GM19455 (cell line): Measurements from ENCODE around the gene NDUFB10.
A peak's percentile ranks its signal among the peaks of the same experiment; 100 is the strongest.
"Not testable (repeated sequence)": the region's sequence is repeated elsewhere in the genome, so short reads cannot be mapped to it uniquely, and the experiment has no call there.

Experiments used
- ATAC-seq: cut with Tn5 transposase; IDR thresholded peaks from one replicate; pipeline ENCODE4 v1.9.1; 2021; ENCODE audit not compliant: unreplicated experiment

The NDUFB10 gene

GRCh38 chr16:1923299-1924034 is 35.9 kb upstream of the NDUFB10 start:
- ATAC-seq = no peak

DNA sequence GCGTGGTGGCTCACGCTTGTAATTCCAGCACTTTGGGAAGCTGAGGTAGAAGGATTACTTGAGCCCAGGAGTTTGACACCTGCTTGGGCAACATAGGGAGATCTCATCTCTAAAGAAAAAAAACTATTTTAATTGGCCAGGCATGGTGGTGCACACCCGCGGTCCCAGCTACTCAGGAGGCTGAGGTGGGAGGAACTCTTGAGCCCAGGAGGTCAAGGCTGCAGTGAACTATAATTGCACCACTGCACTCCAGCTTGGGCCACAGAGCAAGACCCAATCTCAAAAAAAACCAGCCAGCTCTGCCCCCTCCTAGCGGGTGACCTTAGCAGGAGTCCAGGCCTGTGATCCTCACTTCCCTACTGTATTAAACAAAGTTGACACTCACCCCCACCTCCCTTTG is 35.2 kb upstream of the NDUFB10 start:
- no peak for ATAC-seq

DNA sequence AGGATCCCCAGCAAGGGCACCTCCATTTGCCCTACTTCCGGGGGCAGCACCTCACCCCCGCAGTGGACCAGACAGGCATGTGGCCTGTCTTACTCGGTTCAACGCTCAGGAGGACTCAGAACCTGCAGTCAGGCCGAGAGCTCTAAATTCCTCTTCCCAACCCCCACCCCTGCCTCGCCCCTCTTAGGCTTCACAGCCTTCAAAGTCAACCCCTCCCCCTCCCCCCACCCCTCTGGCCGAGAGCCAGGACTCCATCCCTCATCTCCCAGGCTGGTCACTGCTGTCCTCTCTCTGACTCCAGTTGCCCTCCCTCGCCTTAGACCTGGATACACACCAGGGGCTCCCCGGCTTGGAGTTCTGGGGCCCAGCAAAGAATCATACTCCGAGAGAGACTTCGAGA is 33.1 kb upstream of the NDUFB10 start:
- ATAC-seq = no peak

- no peak for ATAC-seq
Observed at GRCh38 chr16:1929105-1929504, 30.2 kb upstream of the NDUFB10 start.

- ATAC-seq = peak; percentile 79
Observed at GRCh38 chr16:1929578-1930337, 29.6 kb upstream of the NDUFB10 start.

- no peak for ATAC-seq
Observed at GRCh38 chr16:1930338-1930720, 29.0 kb upstream of the NDUFB10 start.

GRCh38 chr16:1932050-1933028 is 27.0 kb upstream of the NDUFB10 start:
- no peak for ATAC-seq

DNA sequence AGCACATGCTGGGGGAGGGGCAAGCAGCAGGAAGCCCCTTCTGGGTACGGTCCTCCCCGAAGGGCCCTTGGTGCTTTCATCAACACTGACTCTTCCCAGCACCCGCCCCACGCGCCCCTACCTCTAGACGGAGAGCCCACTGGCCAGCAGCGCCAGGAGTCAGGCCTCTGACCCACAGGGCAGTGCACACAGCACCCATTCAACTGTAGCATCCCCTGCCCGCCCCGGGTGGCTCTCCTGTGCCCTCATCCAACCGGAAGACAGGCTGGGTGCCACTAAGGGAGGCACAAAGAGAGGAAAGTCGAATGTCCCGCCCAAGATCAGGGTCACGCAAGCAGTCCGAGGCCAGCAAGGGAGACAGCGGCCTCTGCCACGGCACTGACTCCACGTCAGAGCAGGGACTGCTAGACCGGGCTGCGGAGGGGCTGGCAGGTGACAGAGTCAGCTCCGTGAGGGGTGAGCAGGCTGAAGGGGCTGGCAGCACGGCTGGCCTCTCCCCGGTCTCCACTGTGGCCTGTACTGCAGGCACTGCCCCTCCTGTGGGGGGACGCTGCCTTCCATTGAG is 26.2 kb upstream of the NDUFB10 start:
- ATAC-seq = no peak

GRCh38 chr16:1936945-1937479 is 22.3 kb upstream of the NDUFB10 start:
- ATAC-seq = no peak

DNA sequence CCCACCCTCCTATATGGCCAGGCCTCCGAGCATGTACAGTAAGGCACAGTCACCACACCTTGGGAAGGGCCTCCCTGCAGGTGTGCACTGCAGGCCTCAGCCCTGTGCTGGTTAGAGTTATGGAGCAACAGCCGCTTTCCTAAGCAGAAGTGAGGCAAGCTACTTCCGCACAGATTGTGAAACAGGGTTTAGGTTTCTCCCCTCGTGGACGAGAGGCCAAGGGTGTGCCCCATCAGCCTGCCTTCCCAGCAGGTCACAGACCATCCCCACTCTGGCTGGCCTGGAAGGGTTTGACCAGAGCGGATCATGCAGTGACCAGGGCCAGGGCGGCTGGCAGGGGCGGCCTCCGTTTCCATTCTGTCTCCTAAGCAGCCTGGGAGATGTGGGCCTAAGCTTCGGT is 21.0 kb upstream of the NDUFB10 start:
- ATAC-seq = no peak

GRCh38 chr16:1938910-1939309 is 20.4 kb upstream of the NDUFB10 start:
- no peak for ATAC-seq

- ATAC-seq = not testable (repeated sequence)
Observed at GRCh38 chr16:1939833-1940232, 19.5 kb upstream of the NDUFB10 start.

- ATAC-seq = no peak
Observed at GRCh38 chr16:1940273-1941161, 18.8 kb upstream of the NDUFB10 start.

DNA sequence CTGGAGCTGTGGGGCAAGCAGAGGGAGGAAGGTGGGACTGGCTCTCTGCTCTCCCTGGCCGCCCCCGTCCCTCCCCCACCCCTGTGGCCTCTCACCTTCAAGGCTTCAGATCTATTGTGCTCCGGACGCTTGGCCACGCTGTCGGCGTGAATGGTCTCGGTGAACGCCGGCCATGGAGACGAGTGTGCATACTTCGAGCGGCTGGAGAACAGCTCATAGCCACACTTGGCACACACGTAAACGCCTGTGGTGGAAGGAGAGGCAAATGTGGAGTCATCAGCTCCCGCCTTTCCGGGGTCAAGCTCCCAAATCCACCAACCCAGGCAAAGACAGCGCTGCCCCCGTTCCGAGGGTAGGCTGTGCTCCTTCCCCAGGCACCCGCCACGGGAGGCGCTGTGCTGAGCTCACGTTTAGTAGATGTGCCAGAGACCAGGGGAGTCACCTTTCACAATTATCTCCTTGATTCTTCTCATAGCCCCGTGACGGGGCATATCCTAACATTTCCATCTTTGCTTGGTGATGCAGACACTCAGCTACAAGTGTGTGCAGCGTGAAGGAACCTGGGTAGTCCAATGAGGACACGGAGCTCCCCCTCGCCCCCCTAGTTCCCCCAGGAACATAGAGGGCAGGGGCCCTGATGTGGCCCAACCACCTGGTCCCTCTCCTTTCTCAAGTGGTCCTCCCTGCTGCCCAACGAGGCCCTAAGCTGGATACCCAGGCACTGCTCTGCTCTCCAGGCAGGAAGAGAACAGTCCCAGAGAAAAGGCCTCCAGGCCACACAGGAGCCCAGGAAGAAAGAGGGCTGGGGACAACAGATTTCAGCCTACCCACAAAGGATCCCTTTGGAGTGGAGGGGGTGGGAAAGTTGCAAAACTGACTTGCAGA is 17.9 kb upstream of the NDUFB10 start:
- no peak for ATAC-seq

- ATAC-seq = no peak
Observed at GRCh38 chr16:1942047-1942809, 17.1 kb upstream of the NDUFB10 start.

DNA sequence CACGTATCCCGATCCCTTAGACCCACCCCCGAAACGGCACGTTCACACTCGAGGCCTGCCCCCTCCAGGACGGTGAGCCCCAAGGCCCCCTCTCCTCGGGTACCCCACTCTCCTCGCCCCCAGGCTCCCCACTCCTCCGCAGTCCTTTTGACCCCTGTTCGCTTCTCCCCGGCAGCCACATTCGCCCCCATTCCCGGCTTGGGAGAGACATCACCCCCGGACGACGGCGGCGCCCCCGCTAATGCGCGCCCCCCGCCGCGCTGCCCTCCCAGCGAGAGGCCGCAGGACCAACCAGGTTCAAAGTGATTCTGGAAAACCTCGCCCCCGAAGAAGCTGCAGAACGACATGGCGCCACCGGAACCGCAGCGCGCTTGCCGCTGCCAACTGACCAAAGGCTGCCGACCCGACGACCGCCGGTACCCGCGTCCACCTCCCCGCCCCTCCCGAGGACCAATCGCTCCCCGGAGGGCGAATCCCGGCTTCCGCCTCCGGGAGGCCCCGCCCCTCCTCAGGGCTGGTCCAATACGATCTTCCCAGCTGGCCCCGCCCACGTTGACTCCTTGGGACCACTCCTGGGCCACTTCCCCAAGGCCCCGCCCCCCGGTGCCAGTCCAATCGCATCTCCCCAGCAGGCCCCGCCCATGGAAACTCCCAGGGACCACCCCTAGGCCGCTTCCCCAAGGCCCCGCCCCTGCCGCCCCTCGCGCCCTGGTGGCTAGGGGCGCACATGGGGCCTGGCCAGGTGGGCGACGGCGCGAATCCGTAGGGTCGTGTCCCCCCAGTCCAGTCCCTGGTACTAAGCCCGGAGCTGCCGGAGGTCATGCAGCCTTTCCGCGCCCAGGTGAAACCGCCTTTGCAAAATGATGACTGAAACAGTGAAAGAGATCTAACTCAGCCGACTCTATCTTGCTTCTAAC is 16.3 kb upstream of the NDUFB10 start, which contains the start of gene MSRB1:
Gene MSRB1 (minus strand): TSS at position 390 of the 917 bp plus-strand sequence. CDS start 43 bp downstream, at position 347.
- ATAC-seq = peak; percentile 88
